A549 (cell line): ENCODE results near the gene PFDN6. TPM values are rescaled to one million over a fixed set of nuclear protein-coding genes. Genes with fewer than 3 reads are reported as not detected.

Experiments
- ATAC-seq, 2 experiments: fragments of 200-7000 bp in 1 of 2; fragments of >200 bp in 1 of 2; cut with Nextera tagmentation in 1 of 2; cut with Tn5 transposase in 1 of 2; 3 replicates each; pipeline versions ENCODE4 v1.8.0 to v1.9.1; 2018 to 2020; ENCODE audit warnings: mild to moderate bottlenecking in 1 of 2, moderate library complexity in 1 of 2
- CTCF ChIA-PET: fragments of 300-600 bp; sonication (Branson Sonifier 250); formaldehyde crosslinking; extraction: SDS; loops from one replicate; lab custom pipeline; 2021; ENCODE audit warnings: antibody characterized with exemption, inconsistent platforms; lab: Yijun Ruan, JAX
- POLR2A ChIA-PET: fragments of 350-600 bp; formaldehyde crosslinking; extraction: SDS; loops from one replicate; lab custom pipeline; 2021; ENCODE audit warnings: antibody characterized with exemption, inconsistent platforms; lab: Yijun Ruan, JAX
- DNase-seq, 2 experiments: peaks; one replicate each; pipeline versions ENCODE4 v3.0.0 to v3.0.0-alpha.2; 2011 to 2016; ENCODE audit warnings: low read depth in 1 of 2, low spot score in 1 of 2
- FAIRE-seq: peaks from 2 replicates; lab custom pipeline; 2011; peaks lifted over from hg19 to GRCh38; lab: Jason Lieb, UNC
- H3K27ac ChIP-seq, 2 experiments: fragments of >200 bp; sonication (Bioruptor Twin); formaldehyde crosslinking; 3 replicates each; pipeline ENCODE4 v1.5.1; 2016 to 2017
- H3K4me1 ChIP-seq: fragments of >200 bp; sonication (Bioruptor Twin); formaldehyde crosslinking; 3 replicates; pipeline ENCODE4 v1.6.1; 2016
- H3K4me2 ChIP-seq: fragments of >200 bp; sonication (Bioruptor Twin); formaldehyde crosslinking; 3 replicates; pipeline ENCODE4 v1.6.1; 2016
- H3K4me3 ChIP-seq: fragments of >200 bp; sonication (Bioruptor Twin); formaldehyde crosslinking; 3 replicates; pipeline ENCODE4 v1.5.1; 2016
- H3K9me3 ChIP-seq: fragments of >200 bp; sonication (Bioruptor Twin); formaldehyde crosslinking; 3 replicates; pipeline ENCODE4 v1.6.1; 2016
- BCL3 ChIP-seq: fragments of >200 bp; sonication (Bioruptor Twin); formaldehyde crosslinking; IDR thresholded peaks from 3 replicates; pipeline ENCODE4 v1.6.1; 2016
- CBX2 ChIP-seq: fragments of 200-600 bp; sonication (generic); IDR thresholded peaks from 2 replicates; pipeline ENCODE4 v1.6.1; 2016; ENCODE audit warnings: low read depth, mild to moderate bottlenecking, borderline replicate concordance
- CHD4 ChIP-seq: fragments of 200-600 bp; sonication (generic); IDR thresholded peaks from 2 replicates; pipeline ENCODE4 v1.6.1; 2016; ENCODE audit warnings: antibody characterized with exemption, mild to moderate bottlenecking, borderline replicate concordance
- EHF ChIP-seq: fragments of 250-450 bp; sonication (Bioruptor Pico); IDR thresholded peaks from 2 replicates; pipeline ENCODE4 v1.5.0; 2020; ENCODE audit warnings: mild to moderate bottlenecking
- EHMT2 ChIP-seq: fragments of 200-600 bp; sonication (generic); IDR thresholded peaks from 2 replicates; pipeline ENCODE4 v1.6.1; 2016; ENCODE audit warnings: antibody characterized with exemption, low read depth, mild to moderate bottlenecking, moderate library complexity
- FOSL2 ChIP-seq, 2 experiments: fragments of 450-650 bp in 1 of 2; fragments of >200 bp in 1 of 2; sonication (Bioruptor Twin) in 1 of 2; formaldehyde crosslinking; IDR thresholded peaks; 2 replicates each; pipeline versions ENCODE4 v1.5.0 to v1.6.1; 2016 to 2020; ENCODE audit warnings: mild to moderate bottlenecking in 1 of 2, moderate library complexity in 1 of 2
- HMGXB4 ChIP-seq: fragments of 250-450 bp; sonication (Bioruptor Pico); IDR thresholded peaks from 2 replicates; pipeline ENCODE4 v1.5.0; 2021; ENCODE audit warnings: mild to moderate bottlenecking, moderate library complexity, borderline replicate concordance
- JUN ChIP-seq, 2 experiments: fragments of >200 bp; sonication (Bioruptor Twin); formaldehyde crosslinking; IDR thresholded peaks; 2 replicates in 1 of 2; 3 replicates in 1 of 2; pipeline ENCODE4 v1.6.1; 2016 to 2017
- KDM1A ChIP-seq: fragments of 200-600 bp; sonication (generic); IDR thresholded peaks from 2 replicates; pipeline ENCODE4 v1.6.1; 2016; ENCODE audit warnings: low read depth, mild to moderate bottlenecking
- MYC ChIP-seq: IDR thresholded peaks from 2 replicates; pipeline ENCODE4 v1.6.1; 2012; ENCODE audit warnings: mild to moderate bottlenecking, inconsistent platforms, low read length, improper control_type of control experiment, borderline replicate concordance
- NFE2L2 ChIP-seq: fragments of 150-350 bp; conservative IDR thresholded peaks from 2 replicates; pipeline ENCODE4 v1.6.1; 2014; ENCODE audit warnings: low read length
- PHF8 ChIP-seq: fragments of 200-600 bp; sonication (generic); IDR thresholded peaks from 2 replicates; pipeline ENCODE4 v1.6.1; 2016; ENCODE audit warnings: low read depth, mild to moderate bottlenecking, antibody characterized with exemption, moderate library complexity, borderline replicate concordance
- RAD21 ChIP-seq, 2 experiments: fragments of >200 bp in 1 of 2; sonication (Bioruptor Twin) in 1 of 2; formaldehyde crosslinking in 1 of 2; IDR thresholded peaks in 1 of 2; conservative IDR thresholded peaks in 1 of 2; 2 replicates in 1 of 2; 3 replicates in 1 of 2; pipeline ENCODE4 v1.6.1; 2012 to 2018; ENCODE audit warnings: inconsistent platforms in 1 of 2
- RNF2 ChIP-seq: fragments of 200-600 bp; sonication (generic); IDR thresholded peaks from 2 replicates; pipeline ENCODE4 v1.6.1; 2016; ENCODE audit warnings: low read depth, mild to moderate bottlenecking, antibody characterized with exemption, moderate library complexity, borderline replicate concordance
- SREBF2 ChIP-seq: fragments of 450-650 bp; IDR thresholded peaks from 2 replicates; pipeline ENCODE4 v1.6.1; 2014; ENCODE audit warnings: mild to moderate bottlenecking, moderate library complexity
- TFCP2L1 ChIP-seq: fragments of 250-450 bp; sonication (Bioruptor Pico); IDR thresholded peaks from 2 replicates; pipeline ENCODE4 v1.5.0; 2021; ENCODE audit warnings: mild to moderate bottlenecking
- TP53 ChIP-seq: fragments of 250-450 bp; sonication (Bioruptor Pico); IDR thresholded peaks from 2 replicates; pipeline ENCODE4 v1.5.0; 2021; ENCODE audit warnings: mild to moderate bottlenecking, moderate library complexity
- ZC3H11A ChIP-seq: fragments of 450-650 bp; IDR thresholded peaks from 2 replicates; pipeline ENCODE4 v1.6.1; 2014; ENCODE audit warnings: antibody characterized with exemption, mild to moderate bottlenecking
- ZSCAN20 ChIP-seq: fragments of 250-450 bp; sonication (Bioruptor Pico); IDR thresholded peaks from 2 replicates; pipeline ENCODE4 v1.8.0; 2022; ENCODE audit warnings: mild to moderate bottlenecking, moderate library complexity
- WGBS: methylation state at CpG from one replicate; pipeline ENCODE4 v1.1.6; 2017; ENCODE audit errors: missing lambda C conversion rate; 5-methylcytosine and 5-hydroxymethylcytosine counted together
- polyA plus RNA-seq, 4 experiments: library from polyadenylated mRNA; depleted of rRNA in 3 of 4; stranded (reverse); fragments of >200 nt; fragmentation: RNase III in 1 of 4; extraction: RNeasy Plus Mini Kit Qiagen cat#74134 plus additional on column Dnase treatment in 1 of 4; gene quantifications; 2 replicates in 3 of 4; 3 replicates in 1 of 4; pipeline ENCODE4 v1.2.3, GENCODE V29; 2011 to 2017

PFDN6 gene
- polyA plus RNA-seq, 2 of the 4 experiments (the other 2 are of a cell fraction), result 84.6 to 120 TPM

DNA sequence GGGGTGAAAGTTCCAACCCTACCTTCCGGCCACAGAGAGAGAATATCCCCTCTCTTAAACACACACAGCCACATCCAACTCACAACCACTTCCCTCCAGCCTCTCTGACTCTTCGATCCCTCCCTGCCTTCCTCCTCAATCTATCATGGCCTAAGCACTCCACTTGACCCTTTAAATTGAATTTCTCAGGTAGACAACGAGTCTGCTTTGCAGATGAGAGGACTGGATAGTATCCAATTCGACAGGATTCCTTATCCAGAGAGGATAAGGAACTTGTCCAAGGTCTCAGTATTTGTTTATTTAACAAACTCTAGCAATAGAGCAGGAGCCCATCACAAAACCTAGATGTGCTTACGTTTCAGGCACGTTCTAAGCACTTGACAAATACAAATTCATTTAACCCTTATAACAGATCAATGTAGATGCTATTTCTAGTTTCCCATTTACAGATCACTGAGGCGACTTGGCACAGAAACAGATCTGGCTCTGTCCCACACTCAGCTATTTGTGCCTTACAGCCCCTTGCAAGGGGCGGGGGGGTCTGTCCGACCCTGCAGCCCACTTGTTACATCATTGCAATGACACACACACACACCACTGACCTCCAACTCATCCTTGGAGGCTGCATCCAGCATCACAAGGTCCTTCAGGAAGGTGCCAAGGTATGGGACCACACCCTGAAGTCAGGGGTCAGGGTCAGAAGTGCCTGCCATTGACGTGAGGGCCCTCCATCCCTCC, 4.9 kb downstream of the PFDN6 start:
- CTCF ChIA-PET, result no interaction called here

DNA sequence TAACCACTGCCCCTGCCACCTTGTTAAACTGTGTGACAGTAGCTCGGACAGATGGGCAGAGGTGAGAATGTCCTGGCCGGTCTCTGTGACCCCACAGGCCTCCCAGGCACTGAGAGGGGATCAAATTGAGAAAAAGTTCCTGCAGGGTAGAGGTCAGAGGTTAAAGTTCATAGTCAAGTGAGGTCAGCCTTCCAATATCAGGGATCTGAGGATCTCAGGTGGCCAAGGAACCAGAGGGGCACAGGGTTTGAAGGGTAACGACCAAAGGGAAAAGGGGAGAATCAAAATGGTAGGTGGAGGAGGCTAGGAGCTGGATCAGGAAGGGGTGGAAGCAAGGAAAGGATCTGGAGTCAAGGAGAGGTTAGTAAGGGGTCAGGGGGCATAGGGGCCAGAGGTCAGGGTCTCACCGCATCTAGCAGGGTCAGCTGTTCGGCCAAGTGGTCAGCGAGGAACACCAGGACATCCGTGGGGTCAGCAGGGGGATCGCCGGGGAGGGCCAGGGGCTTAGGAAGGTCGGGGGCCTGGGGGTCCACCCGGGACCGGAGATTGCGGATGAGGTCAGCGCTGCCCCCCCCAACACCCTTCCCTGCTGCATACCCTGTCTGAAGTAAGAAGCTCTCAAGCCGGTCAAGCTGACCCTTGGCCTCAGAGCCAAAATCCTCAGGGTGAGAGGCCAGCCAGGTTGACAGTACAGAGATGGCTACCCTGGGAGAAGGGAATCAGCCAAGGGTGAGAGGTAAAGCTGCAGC, 6.4 kb downstream of the PFDN6 start:
- TF ChIP-seq EHMT2 (no peak), PHF8 (no peak), RNF2 (no peak), EHF (no peak), MYC (no peak), ZSCAN20 (CRISPR knock-in tag) (no peak), HMGXB4 (CRISPR knock-in tag) (no peak), CHD4 (no peak), BCL3 (no peak), JUN (IDR thresholded peaks at IDR 0.05) (no peak), NFE2L2 (no peak), FOSL2 (IDR thresholded peaks at IDR 0.05) (no peak), FOSL2 (CRISPR knock-in tag; IDR thresholded peaks at IDR 0.05) (no peak), TFCP2L1 (CRISPR knock-in tag) (no peak)
- ChIA-PET POLR2A (no interaction called here), CTCF (interaction anchor here (0.8 to 3.1 kb wide), 3 partner anchors 14 to 22 kb away, joined by 3 to 12 read pairs (median 4); partner anchors contain the start of gene ZBTB22)
- no peak for ATAC-seq
- Histone ChIP-seq H3K27ac (no peak overlapping the region), H3K4me2 (no peak overlapping the region), H3K4me3 (no peak overlapping the region), H3K4me1 (peaks cover 4% of the 10 kb centered on the region; the same call in 1 of the 3 replicates), H3K9me3 (no peaks in the 10 kb centered on the region)
- no peak for DNase-seq
- FAIRE-seq, result no peak
- WGBS, result 84% methylated on average over 8 of the region's 15 CpGs

More for the DNA sequence above, 4.9 kb downstream of the PFDN6 start:
- ATAC-seq (no peak), DNase-seq (no peak), FAIRE-seq (no peak)
- Histone ChIP-seq H3K4me3 (no peak overlapping the region), H3K4me1 (peaks cover 11% of the 10 kb centered on the region; the same call in 1 of the 3 replicates), H3K9me3 (no peaks in the 10 kb centered on the region), H3K4me2 (no peak overlapping the region), H3K27ac (no peak overlapping the region)
- TF ChIP-seq TP53 (CRISPR knock-in tag), result no peak
- TF ChIP-seq SREBF2, result no peak
- no peak for TF ChIP-seq ZC3H11A
- TF ChIP-seq CBX2, result no peak
- TF ChIP-seq KDM1A, result no peak
- no peak for TF ChIP-seq EHF
- TF ChIP-seq RAD21 (conservative IDR thresholded peaks at IDR 0.05 in 1 of 2, IDR thresholded peaks at IDR 0.05 in 1 of 2), result no peak
- POLR2A ChIA-PET, result no interaction called here
- 76% methylated on average over 10 of the region's 10 CpGs for WGBS
